Lower lobe of right lung (tissue), 2 donors: Measurements from ENCODE around the gene ADAM12. TPM values are rescaled to one million over a fixed set of nuclear protein-coding genes. Genes with fewer than 3 reads are reported as not detected.
A peak's percentile ranks its signal among the peaks of the same experiment; 100 is the strongest.

Experiments
- ATAC-seq, 2 donors: fragments of 200-7000 bp; cut with Tn5 transposase; one replicate each; pipeline ENCODE4 v1.9.1; 2020 to 2022; ENCODE audit warnings: mild to moderate bottlenecking in 2 of 2, moderate library complexity in 2 of 2
- DNase-seq: peaks from one replicate; pipeline ENCODE4 v3.0.0-alpha.2; 2020
- H3K27ac ChIP-seq: fragments of 200-600 bp; one replicate; pipeline ENCODE4 v1.8.0; 2022
- H3K27me3 ChIP-seq: fragments of 200-600 bp; one replicate; pipeline ENCODE4 v1.8.0; 2022; ENCODE audit warnings: low read depth
- H3K36me3 ChIP-seq: fragments of 200-600 bp; one replicate; pipeline ENCODE4 v1.8.0; 2022; ENCODE audit warnings: mild to moderate bottlenecking
- H3K4me1 ChIP-seq: fragments of 200-600 bp; one replicate; pipeline ENCODE4 v1.8.0; 2022
- H3K4me3 ChIP-seq: fragments of 200-600 bp; one replicate; pipeline ENCODE4 v1.8.0; 2022; ENCODE audit warnings: mild to moderate bottlenecking
- H3K9me3 ChIP-seq: fragments of 200-600 bp; one replicate; pipeline ENCODE4 v1.8.0; 2022
- intact Hi-C: fragments of 100-400 bp; cut with DNase I; formaldehyde crosslinking; loops from one replicate; pipeline ENCODE4 v1.11.0; 2022
- total RNA-seq: library from RNA; stranded (reverse); fragmentation: NEBNext Ultra II Directional; extraction: Animal tissue kit (Norgen Biotek cat#: 25700); gene quantifications from one replicate; pipeline ENCODE4 v1.2.1, GENCODE V29; 2021
- TF ChIP-seq, protein P1 (sequence below): fragments of 200-600 bp; IDR thresholded peaks from one replicate; pipeline ENCODE4 v1.8.0; 2022; ENCODE audit warnings: antibody characterized with exemption, mild to moderate bottlenecking
- donor health status: DM: no; HTN: yes; CAD: no; lungs with severe emphysema.

Gene ADAM12
- total RNA-seq, 1 donor from 2014 or later: 0.92 TPM

GRCh38 chr10:126115886-126116285 is 272.4 kb downstream of the ADAM12 start:
- intact Hi-C loops: no loop called here
- no peaks in the 10 kb centered on the region for H3K36me3 ChIP-seq
- H3K4me3 ChIP-seq: no peak overlapping the region
- TF ChIP-seq, protein P1, sequence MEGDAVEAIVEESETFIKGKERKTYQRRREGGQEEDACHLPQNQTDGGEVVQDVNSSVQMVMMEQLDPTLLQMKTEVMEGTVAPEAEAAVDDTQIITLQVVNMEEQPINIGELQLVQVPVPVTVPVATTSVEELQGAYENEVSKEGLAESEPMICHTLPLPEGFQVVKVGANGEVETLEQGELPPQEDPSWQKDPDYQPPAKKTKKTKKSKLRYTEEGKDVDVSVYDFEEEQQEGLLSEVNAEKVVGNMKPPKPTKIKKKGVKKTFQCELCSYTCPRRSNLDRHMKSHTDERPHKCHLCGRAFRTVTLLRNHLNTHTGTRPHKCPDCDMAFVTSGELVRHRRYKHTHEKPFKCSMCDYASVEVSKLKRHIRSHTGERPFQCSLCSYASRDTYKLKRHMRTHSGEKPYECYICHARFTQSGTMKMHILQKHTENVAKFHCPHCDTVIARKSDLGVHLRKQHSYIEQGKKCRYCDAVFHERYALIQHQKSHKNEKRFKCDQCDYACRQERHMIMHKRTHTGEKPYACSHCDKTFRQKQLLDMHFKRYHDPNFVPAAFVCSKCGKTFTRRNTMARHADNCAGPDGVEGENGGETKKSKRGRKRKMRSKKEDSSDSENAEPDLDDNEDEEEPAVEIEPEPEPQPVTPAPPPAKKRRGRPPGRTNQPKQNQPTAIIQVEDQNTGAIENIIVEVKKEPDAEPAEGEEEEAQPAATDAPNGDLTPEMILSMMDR: no peak
- ATAC-seq: no peak
- no peak overlapping the region for H3K27ac ChIP-seq
- no peaks in the 10 kb centered on the region for H3K27me3 ChIP-seq
- no peaks in the 10 kb centered on the region for H3K4me1 ChIP-seq
- no peak for DNase-seq
- H3K9me3 ChIP-seq: no peaks in the 10 kb centered on the region

GRCh38 chr10:126114884-126115555 is 273.3 kb downstream of the ADAM12 start:
- Histone ChIP-seq H3K36me3 (no peaks in the 10 kb centered on the region), H3K27ac (no peak overlapping the region), H3K4me1 (no peaks in the 10 kb centered on the region), H3K9me3 (no peaks in the 10 kb centered on the region), H3K27me3 (no peaks in the 10 kb centered on the region), H3K4me3 (no peak overlapping the region)
- ATAC-seq (no peak), DNase-seq (no peak)
- TF ChIP-seq, protein P1: no peak
- intact Hi-C loops: no loop called here

- ATAC-seq (no peak), DNase-seq (no peak)
- H3K4me3 ChIP-seq: no peak overlapping the region
- H3K27me3 ChIP-seq: no peaks in the 10 kb centered on the region
- no peaks in the 10 kb centered on the region for H3K4me1 ChIP-seq
- no peaks in the 10 kb centered on the region for H3K9me3 ChIP-seq
- no peak overlapping the region for H3K27ac ChIP-seq
- intact Hi-C loops: no loop called here
- TF ChIP-seq, protein P1: no peak
- H3K36me3 ChIP-seq: no peaks in the 10 kb centered on the region
These were observed 276.8 kb downstream of the ADAM12 start for GRCh38 chr10:126111516-126111915.

DNA sequence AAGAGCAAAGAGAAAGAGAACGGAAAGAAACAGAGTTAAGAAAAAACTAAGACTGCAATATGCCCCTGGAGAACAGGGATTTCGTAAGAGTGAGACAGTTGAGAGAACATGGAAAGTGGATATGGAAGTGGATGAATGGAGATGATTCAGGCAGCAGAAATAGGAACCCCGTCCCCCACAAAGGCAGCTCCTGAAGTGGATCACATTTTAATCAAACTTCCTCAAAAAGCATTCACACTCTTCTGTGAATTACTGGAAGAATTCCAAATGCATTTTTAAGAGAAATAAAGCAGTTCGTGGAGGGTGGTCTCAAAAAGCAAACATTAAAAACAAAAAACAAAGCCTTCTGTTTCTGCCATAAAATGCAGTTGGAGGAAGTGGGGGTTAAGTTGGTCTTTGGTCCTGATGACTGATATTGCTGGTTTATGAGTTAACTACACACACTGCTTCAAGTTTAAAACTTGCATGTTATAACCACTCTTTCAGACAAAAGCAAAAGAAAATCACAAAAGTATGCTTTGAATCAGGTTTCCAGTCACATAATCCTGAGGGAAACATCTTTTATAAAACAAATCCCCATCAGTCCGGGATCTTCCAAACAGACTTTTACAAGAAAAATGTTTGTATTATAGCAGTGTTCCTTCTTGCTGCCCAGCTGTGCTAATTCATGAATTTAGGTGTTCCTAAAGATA is 277.6 kb downstream of the ADAM12 start:
- H3K9me3 ChIP-seq: no peaks in the 10 kb centered on the region
- H3K36me3 ChIP-seq: no peaks in the 10 kb centered on the region
- no peaks in the 10 kb centered on the region for H3K4me1 ChIP-seq
- H3K27me3 ChIP-seq: no peaks in the 10 kb centered on the region
- intact Hi-C loops: no loop called here
- peak in 1 of 2 donors; percentile 50 for ATAC-seq
- TF ChIP-seq, protein P1: no peak
- H3K4me3 ChIP-seq: no peak overlapping the region
- DNase-seq: no peak
- no peak overlapping the region for H3K27ac ChIP-seq

DNA sequence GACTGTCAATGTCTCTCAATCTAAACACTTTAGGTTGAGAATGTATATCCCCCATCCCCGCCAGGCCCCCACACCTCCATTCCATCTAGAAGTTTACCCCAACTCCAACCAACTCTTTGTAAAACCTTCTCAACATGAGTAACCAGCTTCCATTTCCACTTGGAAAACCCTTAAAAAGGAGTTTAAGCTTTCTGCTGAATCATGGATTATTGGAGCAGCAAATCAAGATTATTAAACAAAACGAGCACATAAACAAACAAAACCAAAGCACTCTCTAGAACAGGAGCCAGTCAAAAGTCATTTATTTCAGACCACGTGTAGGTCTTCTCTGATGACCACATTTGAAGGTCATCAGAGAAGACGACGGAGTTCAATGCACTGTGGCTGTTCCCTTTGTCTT is 278.4 kb downstream of the ADAM12 start:
- no peaks in the 10 kb centered on the region for H3K27me3 ChIP-seq
- no peaks in the 10 kb centered on the region for H3K36me3 ChIP-seq
- no peak overlapping the region for H3K27ac ChIP-seq
- H3K4me1 ChIP-seq: no peaks in the 10 kb centered on the region
- intact Hi-C loops: no loop called here
- TF ChIP-seq, protein P1: no peak
- H3K4me3 ChIP-seq: no peak overlapping the region
- no peaks in the 10 kb centered on the region for H3K9me3 ChIP-seq
- DNase-seq (no peak), ATAC-seq (no peak)
